DOHH2 (cell line): Measurements from ENCODE around the gene IMPDH1.

Experiments used
- H3F3A ChIP-seq: fragments of 200-600 bp; sonication (generic), shearing (Covaris generic); 2 replicates; pipeline ENCODE4 v1.6.0; 2016; ENCODE audit warnings: antibody characterized with exemption, mild to moderate bottlenecking; ENCODE audit not compliant: control insufficient read depth, insufficient read depth
- H3K27ac ChIP-seq: fragments of 200-600 bp; sonication (generic); 2 replicates; pipeline ENCODE4 v1.5.1; 2014; ENCODE audit warnings: low read depth, mild to moderate bottlenecking, low read length, moderate library complexity
- H3K27me3 ChIP-seq: fragments of 200-600 bp; sonication (generic); 2 replicates; pipeline ENCODE4 v1.6.1; 2014; ENCODE audit warnings: mild to moderate bottlenecking, low read length, mixed read lengths; ENCODE audit not compliant: control insufficient read depth
- H3K36me3 ChIP-seq: fragments of 200-600 bp; sonication (generic); 2 replicates; pipeline ENCODE4 v1.6.1; 2014; ENCODE audit warnings: mild to moderate bottlenecking, low read length, moderate library complexity, mixed read lengths; ENCODE audit not compliant: control insufficient read depth
- H3K4me1 ChIP-seq: fragments of 200-600 bp; sonication (generic); 2 replicates; pipeline ENCODE4 v1.6.1; 2014; ENCODE audit warnings: mild to moderate bottlenecking, low read length, mixed read lengths; ENCODE audit not compliant: control insufficient read depth
- H3K4me2 ChIP-seq: fragments of 200-600 bp; sonication (generic); 2 replicates; pipeline ENCODE4 v1.6.0; 2014; ENCODE audit warnings: mild to moderate bottlenecking, low read length, moderate library complexity
- H3K4me3 ChIP-seq: fragments of 200-600 bp; sonication (generic); 2 replicates; pipeline ENCODE4 v1.5.1; 2014; ENCODE audit warnings: mild to moderate bottlenecking, low read length, mixed read lengths
- H3K79me2 ChIP-seq: fragments of 200-600 bp; sonication (generic); 2 replicates; pipeline ENCODE4 v1.6.1; 2014; ENCODE audit warnings: mild to moderate bottlenecking, low read length, mixed read lengths; ENCODE audit not compliant: control insufficient read depth
- H3K9me2 ChIP-seq: fragments of 200-600 bp; sonication (generic); replicated peaks from 2 replicates; pipeline ENCODE4 v1.6.1; 2014; ENCODE audit warnings: mild to moderate bottlenecking, low read length, mixed read lengths; ENCODE audit not compliant: control insufficient read depth
- H3K9me3 ChIP-seq: fragments of 200-600 bp; sonication (generic); 2 replicates; pipeline ENCODE4 v1.6.1; 2014; ENCODE audit warnings: antibody characterized with exemption, low read length, mixed read lengths; ENCODE audit not compliant: control insufficient read depth, insufficient read depth
- H4K20me1 ChIP-seq: fragments of 200-600 bp; sonication (generic); 2 replicates; pipeline ENCODE4 v1.6.0; 2014; ENCODE audit warnings: low read depth, mild to moderate bottlenecking, antibody characterized with exemption, low read length, moderate library complexity; ENCODE audit not compliant: control insufficient read depth, insufficient read depth
- EZH2phosphoT487 ChIP-seq: fragments of 200-600 bp; sonication (generic); IDR thresholded peaks from 2 replicates; pipeline ENCODE4 v1.6.1; 2017; ENCODE audit warnings: borderline replicate concordance, mild to moderate bottlenecking, antibody characterized with exemption, low read length, moderate library complexity, mixed read lengths
- TF ChIP-seq, protein P1 (sequence below): fragments of 200-600 bp; sonication (generic); IDR thresholded peaks from one replicate; pipeline ENCODE4 v1.5.1; 2014; ENCODE audit warnings: antibody characterized with exemption, mild to moderate bottlenecking, low read depth, low read length; ENCODE audit not compliant: poor library complexity, severe bottlenecking

The IMPDH1 gene

DNA sequence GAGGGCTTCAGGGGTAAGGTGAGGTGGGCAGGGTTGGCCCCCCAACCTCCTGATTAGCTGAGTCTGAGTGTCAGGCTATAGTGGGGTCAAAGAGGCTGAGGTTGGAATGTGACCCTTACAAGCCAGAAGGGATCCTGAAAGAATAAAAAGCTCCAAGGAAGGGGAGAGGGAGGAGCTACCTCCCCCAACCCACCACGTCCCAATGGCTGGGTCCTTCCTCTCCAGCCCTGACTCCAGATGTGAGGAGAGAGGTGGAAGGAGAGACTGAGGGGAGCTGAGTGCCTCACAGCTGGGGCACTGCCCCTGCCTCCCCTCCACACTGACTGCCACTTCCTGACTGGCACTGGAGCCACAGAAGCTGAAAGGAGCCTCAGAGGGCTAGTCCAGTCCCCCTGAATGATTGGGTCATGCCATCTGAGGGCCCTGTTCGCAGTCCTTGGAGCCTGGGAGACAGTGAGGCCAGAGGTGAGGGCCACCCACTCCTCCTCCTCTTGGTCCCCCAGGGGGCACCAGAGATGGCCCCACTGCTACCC lies 20.6 kb downstream of the IMPDH1 start:
- Histone ChIP-seq H3F3A (peaks cover 5% of the 10 kb centered on the region; the same call in 1 of the 2 replicates), H3K4me2 (no peak overlapping the region), H3K4me3 (no peak overlapping the region), H3K36me3 (peaks cover 19% of the 10 kb centered on the region), H4K20me1 (no peaks in the 10 kb centered on the region), H3K4me1 (peaks cover 14% of the 10 kb centered on the region), H3K27me3 (peaks cover 10% of the 10 kb centered on the region), H3K9me3 (no peaks in the 10 kb centered on the region), H3K27ac (no peak overlapping the region), H3K79me2 (no peaks in the 10 kb centered on the region), H3K9me2 (no peaks in the 10 kb centered on the region)
- no peak for TF ChIP-seq EZH2phosphoT487

DNA sequence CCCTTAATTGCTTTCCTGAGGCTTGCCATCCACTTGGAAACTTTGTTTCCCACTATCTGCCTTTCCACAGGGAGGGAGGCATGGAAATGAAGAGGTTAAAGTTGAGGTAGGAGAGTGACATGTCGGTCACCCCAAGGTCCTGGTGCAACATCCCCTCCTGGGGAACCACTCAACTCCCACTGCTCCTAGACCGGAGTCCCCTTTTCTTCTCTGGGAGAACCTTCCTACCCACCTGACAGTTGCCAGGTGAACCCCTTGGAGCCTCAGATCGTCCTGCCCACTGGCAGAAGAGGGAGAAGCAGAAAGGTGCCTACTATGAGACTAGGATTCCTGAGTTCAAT lies 21.7 kb downstream of the IMPDH1 start:
- no peak overlapping the region for H3K4me3 ChIP-seq
- no peaks in the 10 kb centered on the region for H3K9me2 ChIP-seq

DNA sequence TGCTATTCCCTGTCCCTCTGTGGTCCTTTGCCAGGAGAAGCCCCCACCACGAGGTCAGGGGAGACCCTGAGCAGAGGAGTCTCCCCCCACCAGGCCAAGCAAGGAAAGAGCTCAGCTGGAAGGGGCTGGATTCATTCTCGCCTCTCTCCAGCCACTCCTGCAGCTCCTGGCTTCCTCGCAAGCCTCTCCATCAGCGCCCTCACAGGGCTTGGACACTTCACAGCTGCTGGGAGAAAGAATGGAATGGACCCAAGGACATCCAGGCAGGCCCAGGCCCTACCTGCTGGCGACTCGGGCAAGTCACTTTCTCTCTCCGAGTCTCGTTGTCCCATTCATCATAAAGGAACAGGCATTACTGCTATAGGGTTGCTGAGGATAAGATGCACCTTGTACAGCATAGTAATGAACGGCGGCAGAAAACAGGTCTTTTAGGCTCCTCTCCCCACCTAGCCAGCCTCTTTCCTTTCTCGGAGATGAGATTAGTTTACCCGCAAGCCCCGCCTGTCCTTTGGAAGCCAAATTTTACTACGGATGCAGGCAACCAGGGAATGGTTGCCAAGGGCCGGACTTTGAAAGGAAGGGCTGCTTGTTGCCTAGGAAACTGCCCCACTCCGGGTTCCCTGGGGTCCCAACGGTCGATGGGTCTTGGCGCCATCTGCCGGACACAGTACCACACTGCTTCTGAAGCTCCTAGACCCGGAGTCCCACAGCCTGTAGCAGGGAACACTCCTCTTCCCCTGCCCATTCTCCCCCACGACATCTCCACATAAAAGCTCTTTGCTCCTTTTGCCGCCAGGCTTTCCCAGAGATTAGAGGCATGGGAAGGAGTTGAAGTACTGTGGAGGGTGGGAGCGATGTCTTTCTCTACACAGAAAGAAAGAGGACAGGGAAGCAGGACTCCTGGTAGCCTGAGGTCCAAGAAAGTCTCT lies 22.3 kb downstream of the IMPDH1 start:
- Histone ChIP-seq H3K79me2 (no peaks in the 10 kb centered on the region), H3K4me3 (no peak overlapping the region), H3K27me3 (peaks cover 10% of the 10 kb centered on the region), H3F3A (peaks cover 5% of the 10 kb centered on the region; the same call in 1 of the 2 replicates), H3K27ac (no peak overlapping the region), H3K36me3 (peaks cover 7% of the 10 kb centered on the region; the same call in 1 of the 2 replicates), H3K4me1 (peaks cover 14% of the 10 kb centered on the region), H3K9me3 (no peaks in the 10 kb centered on the region), H3K9me2 (no peaks in the 10 kb centered on the region), H4K20me1 (no peaks in the 10 kb centered on the region), H3K4me2 (no peak overlapping the region)
- no peak for TF ChIP-seq EZH2phosphoT487
- TF ChIP-seq, protein P1, sequence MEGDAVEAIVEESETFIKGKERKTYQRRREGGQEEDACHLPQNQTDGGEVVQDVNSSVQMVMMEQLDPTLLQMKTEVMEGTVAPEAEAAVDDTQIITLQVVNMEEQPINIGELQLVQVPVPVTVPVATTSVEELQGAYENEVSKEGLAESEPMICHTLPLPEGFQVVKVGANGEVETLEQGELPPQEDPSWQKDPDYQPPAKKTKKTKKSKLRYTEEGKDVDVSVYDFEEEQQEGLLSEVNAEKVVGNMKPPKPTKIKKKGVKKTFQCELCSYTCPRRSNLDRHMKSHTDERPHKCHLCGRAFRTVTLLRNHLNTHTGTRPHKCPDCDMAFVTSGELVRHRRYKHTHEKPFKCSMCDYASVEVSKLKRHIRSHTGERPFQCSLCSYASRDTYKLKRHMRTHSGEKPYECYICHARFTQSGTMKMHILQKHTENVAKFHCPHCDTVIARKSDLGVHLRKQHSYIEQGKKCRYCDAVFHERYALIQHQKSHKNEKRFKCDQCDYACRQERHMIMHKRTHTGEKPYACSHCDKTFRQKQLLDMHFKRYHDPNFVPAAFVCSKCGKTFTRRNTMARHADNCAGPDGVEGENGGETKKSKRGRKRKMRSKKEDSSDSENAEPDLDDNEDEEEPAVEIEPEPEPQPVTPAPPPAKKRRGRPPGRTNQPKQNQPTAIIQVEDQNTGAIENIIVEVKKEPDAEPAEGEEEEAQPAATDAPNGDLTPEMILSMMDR = peak; percentile 98

More for the DNA sequence above, 21.7 kb downstream of the IMPDH1 start:
- H3F3A ChIP-seq = peaks cover 5% of the 10 kb centered on the region; the same call in 1 of the 2 replicates
- no peak for TF ChIP-seq EZH2phosphoT487
- TF ChIP-seq, protein P1 = no peak
- H3K4me2 ChIP-seq = no peak overlapping the region
- no peaks in the 10 kb centered on the region for H4K20me1 ChIP-seq
- H3K27me3 ChIP-seq = peaks cover 10% of the 10 kb centered on the region
- peaks cover 14% of the 10 kb centered on the region for H3K4me1 ChIP-seq
- H3K79me2 ChIP-seq = no peaks in the 10 kb centered on the region
- H3K36me3 ChIP-seq = peaks cover 11% of the 10 kb centered on the region
- H3K9me3 ChIP-seq = no peaks in the 10 kb centered on the region
- no peak overlapping the region for H3K27ac ChIP-seq
